GM19397 (cell line): Measurements from ENCODE around the gene APLP2.

Experiments used
- ATAC-seq: cut with Tn5 transposase; IDR thresholded peaks from one replicate; pipeline ENCODE4 v1.9.1; 2021; ENCODE audit warnings: mild to moderate bottlenecking, moderate library complexity; ENCODE audit not compliant: unreplicated experiment

APLP2 gene

DNA sequence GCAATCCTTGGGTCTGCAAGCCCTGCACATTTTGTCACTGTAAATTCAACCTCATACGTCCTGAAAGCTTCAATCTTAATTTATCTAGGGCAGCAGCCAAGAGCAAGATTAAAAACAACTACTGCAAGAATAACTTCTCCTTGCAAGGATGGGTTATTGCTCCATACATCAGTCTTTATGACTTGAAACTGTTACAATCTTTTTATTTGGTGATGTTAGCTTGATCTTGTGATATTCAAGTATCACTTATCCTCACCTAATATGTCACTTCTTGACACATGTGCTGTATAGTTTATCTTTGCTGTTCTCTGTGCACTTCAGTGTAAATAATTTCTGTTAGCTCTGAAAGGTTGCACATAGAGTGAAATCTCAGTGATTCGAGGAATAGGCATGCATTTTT lies 14.7 kb upstream of the APLP2 start:
- ATAC-seq: no peak

DNA sequence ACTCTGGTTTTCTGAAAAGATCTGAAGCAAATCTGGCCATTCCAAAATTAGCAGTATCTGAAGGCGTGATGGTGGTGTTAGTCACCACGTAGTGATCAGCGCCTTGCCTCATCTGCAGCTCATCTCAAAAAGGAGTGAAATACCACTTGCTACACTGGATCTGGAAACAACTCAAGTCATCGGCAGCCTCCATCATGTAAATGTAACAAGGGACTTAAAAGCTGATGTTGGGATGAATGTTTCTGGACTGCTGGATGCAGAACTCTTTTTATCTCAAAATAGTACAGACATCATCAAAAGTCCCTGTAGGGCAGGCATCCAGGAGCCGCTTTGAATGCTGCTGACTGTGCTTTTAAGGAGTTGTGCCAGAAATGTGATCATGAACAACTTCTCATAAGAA lies 14.1 kb upstream of the APLP2 start:
- no peak for ATAC-seq

DNA sequence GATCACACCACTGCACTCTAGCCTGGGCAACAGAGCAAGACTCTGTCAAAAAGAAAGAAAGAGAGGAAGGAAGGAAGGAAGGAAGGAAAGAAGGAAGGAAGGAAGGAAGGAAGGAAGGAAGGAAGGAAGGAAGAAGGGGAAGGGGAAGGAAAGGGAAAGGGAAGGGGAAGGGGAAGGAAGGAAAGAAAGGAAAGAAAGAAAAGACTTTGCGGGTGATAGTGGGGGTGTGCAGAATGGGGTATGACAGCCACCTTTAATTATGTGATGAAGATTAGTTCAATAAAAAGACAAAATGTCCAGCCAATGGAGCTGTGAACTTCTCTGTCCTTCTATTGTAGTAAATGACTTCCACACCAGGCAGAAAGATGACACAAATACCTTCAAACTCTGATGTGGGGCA lies 8.7 kb upstream of the APLP2 start:
- no peak for ATAC-seq

DNA sequence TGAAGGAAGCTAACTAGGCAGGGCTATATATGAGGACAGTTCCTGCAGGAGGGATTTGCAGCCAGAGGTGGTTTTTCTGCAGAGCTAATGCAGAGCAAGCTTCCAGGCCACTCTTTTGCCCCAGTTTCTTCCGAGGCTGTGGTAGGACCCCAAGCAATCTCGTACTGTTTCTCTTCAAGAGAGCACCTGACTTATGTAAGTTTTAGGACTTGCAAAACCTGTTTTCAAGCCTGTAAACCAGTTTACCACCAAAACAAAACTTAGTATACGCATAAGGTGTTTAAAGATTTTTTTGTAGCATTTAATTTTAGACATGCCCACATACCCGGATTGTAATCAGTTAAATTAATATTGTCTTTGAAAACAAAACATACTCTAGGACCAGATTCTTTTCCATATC lies 7.7 kb upstream of the APLP2 start:
- no peak for ATAC-seq

DNA sequence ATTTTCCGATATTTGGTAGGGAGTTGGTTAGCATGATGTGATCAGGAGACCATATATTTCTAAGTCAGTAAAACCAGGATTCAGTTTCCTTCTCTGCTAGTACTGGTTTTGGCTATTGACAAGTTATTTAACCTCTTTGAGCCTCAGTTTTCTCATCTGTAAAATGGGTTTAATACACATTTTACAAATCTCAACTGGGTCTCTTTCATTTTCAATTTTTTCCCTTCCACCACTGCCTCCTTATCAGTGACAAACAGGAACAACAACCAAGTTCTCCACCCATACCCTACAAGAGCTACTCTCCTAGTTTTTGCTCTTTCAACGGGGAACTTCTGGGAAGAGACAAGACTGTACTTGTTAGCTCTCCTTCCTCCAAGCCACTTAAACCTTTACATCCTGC lies 6.2 kb upstream of the APLP2 start:
- ATAC-seq: no peak

DNA sequence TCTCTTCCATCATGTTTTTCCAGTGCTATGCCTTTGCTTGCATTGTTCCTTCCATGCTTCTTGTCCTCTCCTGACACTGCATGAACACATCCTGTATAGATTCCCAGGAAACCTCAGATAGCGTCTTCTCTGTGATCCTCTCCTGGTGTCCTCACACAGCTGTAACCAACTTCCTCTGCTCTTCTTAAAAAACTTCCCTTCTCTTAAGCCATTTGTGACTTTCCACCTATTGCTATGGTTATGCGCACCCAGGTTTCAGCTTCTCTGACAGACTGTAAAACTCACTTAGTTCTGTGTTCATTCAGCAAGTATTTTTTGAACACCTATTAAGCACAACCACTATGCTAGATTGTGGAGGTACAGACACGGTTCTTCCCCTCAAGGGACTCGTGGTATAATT lies 5.1 kb upstream of the APLP2 start:
- no peak for ATAC-seq

DNA sequence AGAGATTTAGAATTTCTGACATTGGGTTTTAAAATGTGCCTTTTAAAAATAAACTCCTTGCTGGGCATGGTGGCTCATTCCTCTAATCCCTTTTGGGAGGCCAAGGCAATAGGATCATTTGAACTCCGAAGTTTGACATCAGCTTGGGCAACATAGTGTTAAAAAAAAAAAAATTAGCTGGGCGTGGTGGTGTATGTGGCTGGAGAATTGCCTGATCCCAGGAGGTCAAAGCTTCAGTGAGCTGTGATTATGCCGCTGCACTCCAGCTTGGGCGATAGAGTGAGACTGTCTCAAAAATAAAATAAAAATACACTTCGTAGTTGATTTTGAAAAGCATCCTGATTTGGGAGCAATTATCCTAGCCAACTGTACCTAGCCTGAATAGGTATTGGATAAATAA lies 3.4 kb upstream of the APLP2 start:
- ATAC-seq: no peak

DNA sequence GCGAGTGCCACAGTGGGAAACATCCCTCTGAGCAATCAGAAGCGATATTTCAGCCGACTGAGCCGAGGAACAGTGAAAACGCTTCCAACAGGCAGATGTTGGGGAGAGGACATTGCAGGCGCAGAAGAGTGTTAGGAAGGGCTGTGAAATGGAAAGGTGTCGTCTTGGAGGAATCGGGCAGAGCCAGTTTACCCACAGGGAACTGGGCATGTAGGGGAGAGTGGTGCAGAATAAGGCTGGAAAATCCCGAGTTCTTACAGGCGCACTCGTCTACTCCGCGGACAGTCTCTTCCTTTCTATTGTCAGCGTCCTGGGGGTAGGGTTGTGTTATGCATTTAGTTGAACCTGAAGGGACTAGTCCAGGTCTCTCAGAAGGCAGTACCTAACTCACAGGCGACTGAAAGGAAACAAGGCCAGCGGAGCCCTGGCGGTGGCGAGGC lies 1.1 kb upstream of the APLP2 start:
- no peak for ATAC-seq

DNA sequence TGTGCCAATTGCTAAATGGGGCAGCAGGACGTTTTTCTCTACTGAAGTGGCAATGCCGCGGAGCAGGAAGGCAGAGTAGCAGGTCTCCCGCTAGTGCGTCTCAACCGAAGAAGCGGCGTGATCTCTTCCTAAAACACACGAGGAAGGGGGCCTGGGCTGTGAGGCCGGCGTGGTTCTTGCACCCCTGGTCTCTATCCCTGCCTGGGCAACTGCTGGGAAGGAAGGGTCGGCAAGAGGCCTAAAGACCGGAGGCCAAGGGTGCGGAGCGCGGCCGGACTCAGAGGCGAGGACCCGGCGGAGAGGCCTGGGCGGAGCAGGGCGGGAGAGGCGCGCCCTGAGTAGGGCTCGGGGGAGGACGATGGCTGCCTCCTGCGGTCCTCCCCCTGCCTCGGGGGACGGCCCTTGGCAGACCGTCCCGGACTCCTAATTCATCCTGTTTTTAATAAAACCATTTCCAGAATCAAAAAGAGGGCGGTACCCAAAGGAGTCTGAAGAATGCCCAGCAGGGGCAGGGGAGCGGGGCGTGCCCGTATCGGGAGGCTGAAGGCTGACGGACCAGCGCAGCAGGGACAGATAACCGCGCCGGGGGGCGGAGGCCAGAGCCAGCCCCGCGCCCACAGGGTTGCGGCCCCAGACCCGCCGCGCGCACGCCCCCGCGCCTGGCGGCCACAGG lies 572 bp upstream of the APLP2 start:
- peak; percentile 33 for ATAC-seq

DNA sequence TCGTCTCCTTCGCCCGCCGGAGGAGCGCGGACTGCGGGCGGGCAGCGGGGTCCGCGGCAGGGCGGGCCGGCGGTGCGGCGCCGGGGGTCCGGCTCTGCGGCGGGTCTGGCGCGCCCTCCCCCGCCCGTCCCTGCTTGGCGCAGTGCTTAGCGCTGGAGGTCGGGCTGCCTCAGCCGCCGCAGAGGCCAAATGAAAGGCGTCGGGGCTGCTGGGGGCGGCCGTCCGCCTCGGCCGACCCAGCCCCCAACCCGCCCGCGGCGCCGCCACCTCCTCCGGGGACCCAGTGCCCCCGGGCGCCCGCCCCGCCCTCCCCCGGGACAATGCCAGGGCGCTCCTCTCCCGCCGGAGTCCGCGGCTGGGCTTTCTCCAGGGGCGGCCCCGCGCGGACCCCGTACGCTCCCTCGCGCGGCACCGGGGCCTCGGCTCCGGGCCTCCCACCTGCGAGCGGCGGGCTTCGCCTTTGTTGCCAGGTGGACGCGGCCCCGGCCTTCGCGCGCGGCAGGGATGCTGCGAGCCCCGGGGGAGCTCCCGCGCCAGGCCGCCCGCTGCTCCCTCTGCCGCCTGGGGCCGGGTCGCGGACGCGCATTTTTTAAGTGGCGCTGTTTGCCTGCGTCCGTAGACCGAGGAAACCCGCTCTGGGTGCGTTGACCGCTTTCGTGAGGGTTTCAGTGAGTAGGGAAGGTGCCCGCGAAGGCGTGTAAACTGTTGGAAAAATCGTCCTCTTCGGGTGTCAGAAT lies 583 bp downstream of the APLP2 start:
- peak; percentile 31 for ATAC-seq

DNA sequence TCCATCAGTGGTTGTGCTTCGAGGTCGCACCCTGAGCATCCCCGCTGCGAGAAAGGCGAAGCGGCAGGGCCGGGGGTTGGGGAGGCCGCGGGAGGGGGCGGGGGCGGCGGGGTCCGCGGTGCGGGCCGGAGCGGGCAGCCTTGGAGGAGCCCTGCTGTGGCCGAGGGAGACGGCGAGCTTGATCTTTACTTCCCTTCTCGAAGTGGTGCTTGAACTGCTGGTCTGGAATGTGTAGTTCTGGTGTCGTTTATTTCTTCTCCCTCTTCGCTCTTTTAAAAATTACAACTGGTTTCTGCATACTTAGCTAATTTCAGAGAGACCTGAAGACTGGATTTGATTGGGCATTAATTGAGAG lies 1.1 kb downstream of the APLP2 start:
- no peak for ATAC-seq

DNA sequence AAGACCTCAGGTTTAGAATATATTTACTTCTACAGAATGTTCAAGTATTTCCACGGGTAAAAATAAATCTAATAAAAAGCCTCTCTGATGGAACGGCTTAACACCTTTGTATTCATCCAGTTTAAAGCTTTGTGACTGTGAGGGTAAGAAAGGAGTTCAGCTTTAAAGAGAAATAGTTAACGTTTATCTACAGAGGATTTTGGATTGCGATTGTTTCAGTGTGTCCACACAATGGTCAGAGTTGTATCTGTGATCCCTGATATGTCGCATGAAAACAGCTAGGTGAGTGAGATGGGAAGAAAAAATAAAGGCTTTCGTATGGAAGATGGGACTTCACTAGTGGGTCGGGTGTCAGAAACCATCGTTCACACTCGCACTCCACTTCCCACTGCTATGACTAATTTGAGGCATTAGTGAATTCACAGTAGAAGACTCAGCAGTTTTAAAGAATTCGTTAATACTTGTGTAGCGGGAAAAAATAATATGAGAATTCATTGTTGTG lies 1.6 kb downstream of the APLP2 start:
- ATAC-seq: no peak

DNA sequence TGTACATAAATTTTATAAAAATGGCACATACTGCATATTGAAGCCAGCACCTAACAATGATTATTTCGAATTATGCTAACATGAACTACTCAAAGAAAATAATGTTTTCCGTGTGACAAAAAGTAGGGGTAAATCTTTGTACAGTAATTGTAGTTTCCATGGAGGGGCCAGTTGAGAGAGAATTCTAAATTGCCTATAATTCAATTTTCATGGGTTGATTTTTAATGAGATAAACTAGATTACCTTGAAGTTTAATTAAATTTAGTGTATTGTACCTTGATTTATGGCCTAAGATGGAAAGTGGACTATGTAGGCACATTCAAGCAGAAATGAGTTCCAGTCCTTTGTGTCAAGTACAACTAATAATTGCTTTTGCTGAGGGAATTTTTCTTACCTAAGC lies 5.0 kb downstream of the APLP2 start:
- ATAC-seq: no peak

DNA sequence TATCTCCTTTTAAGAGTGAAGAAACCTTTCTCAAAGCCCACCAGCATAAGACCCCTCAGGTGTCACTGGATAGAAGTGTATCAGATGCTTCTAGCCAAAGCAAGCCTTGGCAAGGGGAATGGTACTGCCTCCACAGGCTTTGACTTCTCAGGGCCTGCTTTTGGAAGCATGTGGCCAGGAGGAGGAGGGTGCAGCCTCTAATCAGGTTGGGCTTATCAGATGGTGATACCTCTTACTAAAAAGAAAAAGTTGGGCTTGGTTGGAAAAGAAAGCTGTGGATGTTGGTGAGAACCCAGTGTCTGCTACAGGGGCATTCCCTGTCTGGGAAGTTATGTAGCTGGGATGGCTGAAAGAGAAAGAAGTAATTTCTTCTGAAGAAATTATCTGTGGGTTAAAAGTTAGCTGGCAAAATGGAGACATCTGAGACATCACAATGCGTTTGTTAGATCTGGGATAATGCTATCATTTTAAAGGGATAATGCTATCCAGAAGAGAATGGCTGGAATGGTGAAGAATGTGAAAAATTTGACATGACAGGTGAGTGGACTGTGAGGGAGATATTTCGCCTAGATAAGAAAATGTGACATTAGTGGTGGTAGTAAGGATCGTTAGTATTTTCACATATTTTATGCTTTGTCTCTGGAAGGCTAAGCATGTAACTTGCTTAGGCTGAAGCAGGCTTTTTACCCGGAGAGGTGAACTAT lies 7.2 kb downstream of the APLP2 start:
- ATAC-seq: no peak

DNA sequence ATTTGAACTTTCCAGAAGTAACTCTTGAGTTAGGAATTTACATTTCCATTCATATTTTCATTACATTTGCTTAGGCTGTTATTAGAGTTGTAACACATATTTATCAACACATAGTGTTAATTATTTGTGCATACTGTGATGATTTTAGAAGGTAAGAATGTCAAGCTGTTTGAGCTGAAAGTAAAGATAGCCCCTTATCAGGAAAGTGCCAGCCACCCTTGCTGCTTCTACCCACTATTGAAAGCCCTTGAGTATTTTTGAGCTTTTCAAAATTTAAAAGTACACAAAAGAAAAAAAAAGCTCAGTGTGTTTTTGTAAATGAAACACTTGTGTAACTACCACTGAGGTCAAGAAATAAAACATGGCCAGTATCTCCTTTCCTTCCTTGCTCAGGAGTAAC lies 8.0 kb downstream of the APLP2 start:
- no peak for ATAC-seq

DNA sequence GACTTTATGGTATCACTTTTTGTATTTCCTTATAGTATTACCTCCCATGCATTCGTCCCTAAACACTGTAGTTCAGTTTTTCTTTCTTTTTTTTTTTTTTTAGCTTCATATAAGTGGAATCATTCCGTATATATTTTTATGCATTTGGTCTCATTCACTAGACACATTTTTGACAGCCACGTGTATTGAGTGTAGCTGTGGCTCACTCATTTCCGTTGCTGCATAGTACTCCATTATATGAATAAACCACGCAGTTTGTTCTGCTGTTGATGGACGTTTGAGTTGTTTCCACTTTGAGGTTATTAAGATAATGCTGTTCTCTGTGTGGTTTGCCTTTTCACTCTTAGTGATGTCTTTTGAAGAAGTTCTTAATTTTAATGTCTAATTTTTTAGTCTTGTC lies 8.4 kb downstream of the APLP2 start:
- ATAC-seq: no peak

DNA sequence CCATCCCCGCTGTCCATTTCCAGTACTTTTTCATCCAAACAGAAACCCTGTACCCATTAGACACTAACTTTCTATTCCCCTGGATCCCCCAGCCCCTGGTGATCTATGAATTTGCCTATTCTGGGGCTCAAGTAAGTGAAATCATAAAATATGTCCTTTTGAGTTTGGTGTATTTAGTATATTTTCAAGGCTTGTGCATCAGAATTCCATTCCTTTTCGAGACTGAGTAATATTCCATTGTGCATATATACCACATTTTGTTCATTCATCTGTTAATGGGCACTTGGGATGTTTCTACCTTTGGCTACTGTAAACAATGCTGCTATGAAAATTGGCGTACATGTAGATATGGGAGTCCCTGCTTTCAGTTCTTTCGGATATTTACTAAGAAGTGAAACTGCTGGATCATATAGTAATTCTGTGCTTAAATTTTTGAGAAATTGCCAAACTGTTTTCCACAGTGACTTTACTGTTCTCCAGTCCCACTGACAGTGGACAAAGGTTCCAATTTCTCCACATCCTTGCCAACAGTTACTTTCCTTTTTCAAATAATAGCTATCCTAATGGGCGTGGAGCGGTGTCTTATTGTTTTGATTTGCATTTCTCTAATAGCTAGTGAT lies 16.1 kb downstream of the APLP2 start:
- ATAC-seq: no peak

DNA sequence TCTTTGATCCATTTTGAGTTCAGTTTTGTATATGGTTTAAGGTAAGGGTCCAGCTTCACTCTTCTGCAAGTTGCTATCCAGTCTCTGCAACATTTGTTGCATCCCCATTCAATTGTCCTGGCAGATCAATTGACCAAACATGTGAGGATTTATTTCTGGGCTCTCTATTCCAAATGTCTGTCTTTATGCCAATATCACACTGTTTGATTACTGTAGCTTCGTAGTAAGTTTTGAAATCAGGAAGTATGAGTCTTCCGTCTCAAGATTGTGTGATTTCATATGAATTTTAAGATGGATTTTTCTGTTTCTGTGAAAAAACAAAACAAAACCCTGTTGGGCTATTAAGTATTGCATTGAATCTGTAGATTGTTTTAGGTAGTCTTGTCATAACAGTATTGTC lies 17.0 kb downstream of the APLP2 start:
- ATAC-seq: no peak

DNA sequence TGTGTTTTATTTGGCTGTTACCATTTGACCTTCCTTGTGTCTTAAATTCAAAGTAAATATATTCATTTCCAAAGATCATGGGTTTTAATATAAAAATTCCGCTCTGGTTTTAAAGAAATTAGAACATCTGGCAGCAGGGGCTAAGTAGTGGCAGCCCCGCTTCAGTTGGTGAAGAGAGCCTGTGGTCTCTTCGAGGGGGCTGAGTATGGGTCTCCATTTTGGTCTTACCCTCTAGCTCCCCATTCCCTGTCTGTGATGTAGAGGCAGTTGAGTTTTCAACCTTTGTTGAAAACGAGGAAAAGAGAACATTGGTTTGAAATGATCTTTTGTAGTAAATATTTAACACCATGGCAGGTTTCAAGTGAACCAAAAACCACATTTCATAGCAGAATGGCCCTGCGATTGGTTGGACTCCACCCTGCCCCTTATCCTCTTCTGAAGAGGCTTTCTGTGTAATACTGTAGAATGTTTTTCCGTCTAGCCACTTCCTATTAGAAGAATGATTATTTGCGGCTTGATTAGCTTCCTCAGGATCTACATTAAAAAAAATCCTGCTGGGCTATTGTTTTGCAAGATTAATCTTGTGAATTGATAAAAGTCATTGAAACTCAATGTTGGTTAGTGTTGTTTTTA lies 17.7 kb downstream of the APLP2 start:
- peak; percentile 79 for ATAC-seq

DNA sequence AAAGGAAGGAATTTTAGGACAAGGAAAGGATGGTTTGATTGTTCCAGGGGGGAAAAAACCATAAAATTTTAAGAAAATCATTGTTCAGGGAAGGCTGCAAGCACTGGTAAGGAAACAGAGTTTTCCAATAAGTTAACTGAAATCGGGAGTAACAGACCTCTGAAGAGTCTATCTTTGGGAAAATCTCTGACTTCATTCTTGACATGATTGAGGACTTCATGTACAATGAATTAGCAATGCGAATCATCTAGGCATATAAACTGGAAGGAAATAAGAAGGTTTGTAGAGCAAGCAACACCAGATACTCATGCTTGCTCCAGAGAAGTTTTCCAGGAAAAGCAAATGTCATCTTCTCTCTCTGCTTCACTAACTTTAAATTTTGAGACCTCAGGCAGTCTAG lies 18.5 kb downstream of the APLP2 start:
- ATAC-seq: no peak
